Aortic smooth muscle cell (primary cell): ENCODE data around the gene C19orf67. TPM values are rescaled to one million over a fixed set of nuclear protein-coding genes. Genes with fewer than 3 reads are reported as not detected.

Experiments used
- total RNA-seq: library from RNA; depleted of rRNA; stranded (reverse); fragments of >200 nt; gene quantifications from 2 replicates; pipeline ENCODE4 v1.2.3, GENCODE V29; 2014

Gene C19orf67
- not detected in 2 replicates for total RNA-seq

DNA sequence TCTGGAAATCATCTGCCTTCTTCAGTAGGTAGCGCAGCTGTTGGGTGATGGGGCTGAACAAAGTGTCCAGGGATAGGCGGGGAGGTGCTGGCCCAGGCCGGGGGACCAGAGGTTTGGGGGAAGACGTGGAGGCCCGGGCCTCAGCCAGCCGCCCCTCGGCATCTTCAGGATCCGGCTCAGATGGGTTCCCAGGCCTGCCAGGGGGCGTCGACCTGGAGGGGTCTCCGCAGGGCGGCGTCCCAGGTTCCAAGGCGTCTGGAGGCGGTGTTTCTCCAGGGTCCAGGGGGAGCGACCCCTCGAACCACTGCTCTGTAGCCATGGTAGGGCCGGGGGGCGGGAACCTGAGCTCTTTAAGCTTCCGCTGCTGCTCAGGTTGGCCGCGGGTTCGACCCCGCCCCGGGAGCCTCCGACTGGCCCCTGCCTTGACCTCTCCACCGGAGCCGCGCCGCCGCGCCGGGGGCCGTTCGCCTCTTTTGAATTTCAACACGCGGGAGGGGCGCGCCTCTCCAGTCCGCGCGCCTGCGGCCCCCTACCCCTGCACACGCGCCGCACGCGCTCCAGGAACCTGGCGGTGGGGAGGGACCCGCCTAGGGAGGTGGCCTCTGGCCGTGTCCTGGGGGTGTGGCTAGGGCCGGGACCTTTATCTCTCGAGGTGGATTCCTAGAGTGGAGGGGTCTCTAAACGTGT lies at the start of gene C19orf67:
C19orf67 (minus strand) TSS at position 475 of the 687 bp plus-strand sequence; CDS start at position 319, 156 bp downstream.

DNA sequence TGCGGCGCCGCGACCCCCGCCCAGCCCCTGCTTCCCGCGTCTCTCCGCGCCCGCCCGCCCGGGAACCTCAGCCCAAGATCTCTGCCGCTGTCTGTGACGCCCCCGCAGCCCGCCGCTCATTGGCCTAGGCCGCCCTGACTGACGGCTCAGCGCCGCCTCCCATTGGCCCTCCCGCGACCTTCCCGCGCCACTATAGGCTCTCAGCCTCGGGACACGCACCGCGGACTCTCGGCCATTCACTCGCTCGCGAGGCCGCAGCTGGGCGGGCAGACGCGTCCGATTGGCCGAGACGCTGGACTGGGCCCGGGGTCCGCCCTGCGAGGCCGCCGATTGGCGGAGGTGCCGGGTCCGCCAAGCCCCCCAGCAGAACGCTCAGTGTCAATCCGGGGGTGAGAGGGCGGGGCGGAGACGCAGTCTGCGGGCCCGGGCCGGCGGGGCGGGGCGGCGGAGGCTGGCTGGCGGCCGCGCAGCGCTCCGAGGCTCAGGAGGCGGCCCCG lies 32.1 kb upstream of the C19orf67 start, which contains the start of gene PRKACA:
PRKACA (minus strand) TSS at position 95 of the 497 bp plus-strand sequence. CDS start 215 bp downstream, outside the sequence.

DNA sequence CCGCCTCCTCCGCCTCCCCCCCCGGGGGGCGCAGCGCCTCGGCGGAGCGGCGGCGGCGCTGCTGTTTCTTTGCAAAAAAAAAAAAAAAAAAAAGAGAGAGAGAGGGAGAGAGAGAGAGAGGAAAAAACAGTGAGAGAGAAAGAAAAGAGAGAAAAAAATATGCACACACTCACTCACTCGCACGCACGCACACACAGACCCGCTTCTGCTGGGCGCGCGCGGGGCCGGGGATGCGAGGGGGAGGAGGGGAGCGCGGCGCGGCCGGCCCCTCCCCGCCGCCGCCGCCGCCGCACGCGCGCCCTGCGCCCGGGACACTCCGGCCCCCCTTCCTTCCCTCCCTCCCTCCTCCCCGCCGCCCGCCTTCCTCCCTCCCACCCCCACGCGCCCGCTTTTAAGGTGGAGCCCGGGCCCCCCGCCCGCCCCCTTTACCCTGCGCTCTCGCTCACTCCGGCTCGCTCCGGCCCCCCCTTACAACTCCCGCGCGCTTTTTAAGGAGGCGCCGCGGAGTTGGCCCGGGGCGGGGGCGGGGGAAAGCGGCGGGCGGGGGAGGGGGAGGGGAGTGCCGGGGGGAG lies 5.0 kb upstream of the C19orf67 start, which contains the start of gene SAMD1:
SAMD1 (minus strand) TSS at position 243 of the 572 bp plus-strand sequence.

DNA sequence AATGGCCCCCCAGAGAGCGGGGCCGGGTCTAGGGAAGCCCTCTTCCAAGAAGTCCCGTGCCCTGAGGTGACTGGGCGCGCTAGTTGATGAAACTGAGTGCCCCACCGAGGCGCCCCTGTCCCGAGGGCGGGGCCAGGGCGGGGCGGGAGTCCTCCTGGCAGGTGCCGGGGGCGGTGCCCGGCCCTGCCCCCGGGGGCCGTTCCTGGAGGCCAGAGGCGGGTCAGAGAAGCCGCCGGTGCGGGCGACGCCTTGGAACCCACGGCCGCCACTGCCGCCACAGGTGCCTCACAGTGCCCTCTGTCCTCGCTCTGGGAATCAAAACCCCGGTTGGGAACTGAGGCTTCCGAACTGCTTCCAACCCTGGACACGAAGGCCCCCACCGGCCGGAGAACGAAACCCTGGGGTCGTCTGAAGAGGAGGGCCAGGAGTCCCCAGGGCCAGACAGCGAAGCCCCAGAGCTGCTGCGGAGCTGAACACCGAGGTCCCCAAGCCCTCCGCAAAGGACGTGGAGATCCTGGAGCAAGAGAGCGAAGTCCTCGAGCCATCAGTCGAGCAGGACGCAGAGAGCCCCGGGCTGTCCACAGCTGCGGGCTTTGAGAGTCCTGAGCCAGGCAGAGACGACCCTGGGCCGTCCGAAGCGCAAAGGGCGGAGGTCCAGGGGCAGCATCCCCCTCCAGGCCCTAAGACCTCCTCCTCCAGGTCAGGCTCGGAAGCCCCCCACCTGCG lies 12.9 kb downstream of the C19orf67 start, which contains the start of gene MISP3:
MISP3 (plus strand) TSS at position 252 of the 726 bp plus-strand sequence. CDS start 524 bp downstream, outside the sequence.

DNA sequence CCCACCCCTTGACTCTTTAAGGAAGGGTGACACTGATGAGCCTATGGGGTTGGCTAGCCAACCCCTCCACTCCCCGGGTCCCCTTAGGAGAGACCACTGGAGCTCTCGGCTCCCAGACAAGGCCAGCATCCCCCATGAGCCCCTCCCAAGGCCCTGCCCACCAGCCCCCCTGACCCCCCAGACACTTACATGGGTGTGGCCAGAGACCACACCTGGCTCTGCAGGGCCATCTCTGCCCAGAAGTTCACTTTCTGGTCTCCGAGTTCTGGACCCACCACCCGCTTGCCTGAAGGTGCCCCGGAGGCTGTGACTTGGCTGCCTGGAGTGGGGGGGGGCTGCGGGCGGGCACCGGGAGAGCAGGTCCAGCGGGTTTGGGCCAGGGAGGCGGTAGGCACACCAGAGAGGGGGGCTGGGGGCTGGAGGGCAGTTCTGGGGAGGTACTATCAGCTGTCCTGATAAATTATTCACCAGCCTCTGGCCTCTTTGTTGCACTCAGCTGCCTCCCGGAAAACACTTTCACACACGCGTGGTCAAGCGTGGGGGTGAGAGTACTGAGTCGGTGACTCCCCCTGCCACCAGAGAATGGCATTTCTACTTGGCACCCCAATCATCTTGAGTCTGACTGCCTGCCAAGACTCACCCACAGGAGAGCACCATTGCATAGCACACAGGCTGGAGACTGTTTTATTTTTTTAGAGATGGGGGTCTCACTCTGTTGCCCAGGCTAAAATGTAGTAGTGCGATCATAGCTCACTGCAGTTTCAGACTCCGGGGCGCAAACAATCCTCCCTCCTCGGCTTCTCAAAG lies 23.6 kb downstream of the C19orf67 start, which contains the start of gene PALM3:
PALM3 (minus strand) TSS at position 326 of the 807 bp plus-strand sequence; CDS start at position 230, 96 bp downstream.

DNA sequence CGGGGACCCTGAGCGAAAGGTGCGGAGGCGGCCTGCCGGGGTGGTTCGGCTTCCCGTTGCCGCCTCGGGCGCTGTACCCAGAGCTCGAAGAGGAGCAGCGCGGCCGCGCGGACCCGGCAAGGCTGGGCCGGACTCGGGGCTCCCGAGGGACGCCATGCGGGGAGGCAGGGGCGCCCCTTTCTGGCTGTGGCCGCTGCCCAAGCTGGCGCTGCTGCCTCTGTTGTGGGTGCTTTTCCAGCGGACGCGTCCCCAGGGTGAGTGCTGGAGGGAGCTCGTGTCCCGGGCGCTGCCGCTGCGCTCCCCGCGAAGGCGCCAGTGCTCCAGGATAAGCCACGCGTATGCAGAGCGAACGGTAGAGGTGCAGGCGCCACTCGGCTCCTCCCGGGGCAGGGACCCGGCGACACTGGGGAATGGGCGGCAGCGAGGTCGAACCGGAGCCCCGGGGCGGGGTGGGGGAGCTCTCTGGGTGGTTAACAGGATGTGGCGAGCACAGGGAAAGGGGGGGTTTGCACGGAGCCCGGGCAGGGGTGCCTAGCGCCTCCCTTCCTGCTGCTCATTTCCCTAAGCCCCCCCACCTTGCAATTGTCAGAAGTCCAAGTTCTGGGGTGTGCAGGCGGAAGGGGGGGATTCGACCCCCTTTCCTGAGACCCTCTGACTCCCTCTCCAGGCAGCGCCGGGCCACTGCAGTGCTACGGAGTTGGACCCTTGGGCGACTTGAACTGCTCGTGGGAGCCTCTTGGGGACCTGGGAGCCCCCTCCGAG lies 53.7 kb downstream of the C19orf67 start, which contains the start of gene IL27RA:
IL27RA (plus strand) TSS at position 44 of the 762 bp plus-strand sequence; CDS start at position 155, 111 bp downstream.

Other genes starting within 250 kb of the C19orf67 start
- gene NANOS3, start 208.6 kb downstream of the C19orf67 start, total RNA-seq: not detected in 2 replicates
- gene BRME1, start 179.7 kb downstream of the C19orf67 start, total RNA-seq: 0.87 and 1.2 TPM in 2 replicates
- gene CC2D1A, start 179.6 kb downstream of the C19orf67 start, total RNA-seq: 5.2 and 8.3 TPM in 2 replicates
- gene PODNL1, start 147.4 kb downstream of the C19orf67 start, total RNA-seq: 0.66 and 0.87 TPM in 2 replicates
- gene DCAF15, start 133.3 kb downstream of the C19orf67 start, total RNA-seq: 7.5 and 8.6 TPM in 2 replicates
- gene RFX1, start 79.5 kb downstream of the C19orf67 start, total RNA-seq: 2.9 and 3.0 TPM in 2 replicates
- gene RLN3, start 57.6 kb downstream of the C19orf67 start, total RNA-seq: not detected in 2 replicates
- gene IL27RA, start 54.0 kb downstream of the C19orf67 start, total RNA-seq: 0.75 and 2.1 TPM in 2 replicates
- 0.12 TPM in 1 of 2 replicates, not detected in the other for gene PALM3, start 23.7 kb downstream of the C19orf67 start, total RNA-seq
- 0.26 and 0.75 TPM in 2 replicates for gene MISP3, start 13.0 kb downstream of the C19orf67 start, total RNA-seq
- 12.4 and 15.3 TPM in 2 replicates for gene SAMD1, start 5.0 kb upstream of the C19orf67 start, total RNA-seq
- gene PRKACA, start 32.0 kb upstream of the C19orf67 start, total RNA-seq: 52.2 and 60.1 TPM in 2 replicates
- 6.7 and 12.6 TPM in 2 replicates for gene ASF1B, start 50.8 kb upstream of the C19orf67 start, total RNA-seq
- gene ADGRL1, start 120.4 kb upstream of the C19orf67 start, total RNA-seq: 2.4 and 3.3 TPM in 2 replicates